GM19328 (cell line): ENCODE results near the gene PDP2.

ENCODE experiments used
- ATAC-seq: cut with Tn5 transposase; IDR thresholded peaks from one replicate; pipeline ENCODE4 v1.9.1; 2021; ENCODE audit warnings: mild to moderate bottlenecking, moderate library complexity; ENCODE audit not compliant: unreplicated experiment

Gene PDP2

GRCh38 chr16:66880288-66881013, at the start of gene PDP2:
PDP2 (plus strand) TSS chr16:66880515; CDS start chr16:66884285, 3,770 bp downstream.
- ATAC-seq = peak; percentile 92

- ATAC-seq = no peak
Measured at GRCh38 chr16:66832190-66832589, 48.1 kb upstream of the PDP2 start.

GRCh38 chr16:66832661-66833305, 47.5 kb upstream of the PDP2 start:
- ATAC-seq = no peak

GRCh38 chr16:66834746-66835145, 45.6 kb upstream of the PDP2 start:
- ATAC-seq = no peak

DNA sequence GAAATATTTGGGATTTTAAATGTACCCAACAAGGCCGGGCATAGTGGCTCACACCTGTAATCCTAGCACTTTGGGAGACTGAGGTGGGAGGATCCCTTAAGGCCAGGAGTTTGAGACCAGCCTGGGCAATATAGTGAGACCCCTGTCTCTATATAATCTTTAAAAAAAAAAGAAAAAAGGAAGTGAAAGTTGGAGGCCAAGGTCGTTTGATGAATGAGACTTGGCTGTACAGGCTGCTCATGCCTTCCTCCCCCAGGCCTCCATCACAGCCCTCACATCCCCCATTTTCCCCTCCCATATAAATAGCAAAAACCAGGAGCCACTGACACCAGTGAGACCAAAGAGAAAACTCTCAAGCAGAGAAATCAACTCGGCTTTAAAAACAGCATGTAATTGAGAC, 39.4 kb upstream of the PDP2 start:
- ATAC-seq = no peak

DNA sequence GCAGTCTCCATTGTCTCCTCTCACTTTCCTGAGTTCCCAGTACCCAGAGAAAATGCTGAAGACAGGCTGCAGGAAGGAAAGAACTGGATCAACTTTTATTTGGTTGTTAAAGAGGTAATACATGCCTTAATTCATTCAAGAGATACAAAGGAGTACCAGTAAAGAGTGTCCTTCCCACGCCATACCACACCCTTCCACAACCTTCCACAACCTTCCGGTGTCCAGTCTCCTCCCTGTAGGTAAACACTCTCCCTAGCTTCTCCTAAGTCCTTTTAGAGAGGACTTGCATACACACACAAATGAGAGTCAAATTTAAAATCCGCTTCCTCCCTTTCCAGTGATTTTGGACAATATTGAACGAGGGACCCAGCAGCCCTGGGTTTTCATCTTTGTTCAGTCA, 38.9 kb upstream of the PDP2 start:
- ATAC-seq = no peak

GRCh38 chr16:66842765-66843164, 37.5 kb upstream of the PDP2 start:
- ATAC-seq = no peak

- no peak for ATAC-seq
Measured at GRCh38 chr16:66843191-66843590, 37.1 kb upstream of the PDP2 start.

- ATAC-seq = no peak
Measured at GRCh38 chr16:66844009-66844341, 36.3 kb upstream of the PDP2 start.

GRCh38 chr16:66844342-66845079, 35.8 kb upstream of the PDP2 start, which contains the start of gene CA7:
CA7 (plus strand) TSS chr16:66844414; CDS start chr16:66844488, 74 bp downstream.
- no peak for ATAC-seq

- ATAC-seq = no peak
Measured at GRCh38 chr16:66845080-66845410, 35.3 kb upstream of the PDP2 start.

- ATAC-seq = no peak
Measured at GRCh38 chr16:66845791-66846221, 34.5 kb upstream of the PDP2 start.

DNA sequence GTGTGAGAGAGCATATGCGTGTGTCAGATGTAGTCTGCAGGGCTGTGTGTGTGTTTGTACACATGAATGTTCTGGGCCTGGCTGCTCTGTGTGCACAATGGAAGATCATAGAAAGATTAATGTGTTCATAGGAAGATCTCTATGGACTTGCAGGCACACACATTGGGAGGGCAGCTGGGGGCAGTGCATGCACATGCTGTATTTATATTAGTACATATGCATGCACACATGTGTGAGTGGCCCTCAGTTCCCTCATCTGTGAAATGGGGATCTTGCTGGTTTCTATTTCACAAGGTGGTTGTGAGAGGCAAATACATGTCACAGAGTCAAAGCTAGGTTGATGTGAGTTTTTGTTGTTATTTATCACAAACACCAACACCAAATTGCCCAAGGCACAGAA, 34.0 kb upstream of the PDP2 start:
- no peak for ATAC-seq

DNA sequence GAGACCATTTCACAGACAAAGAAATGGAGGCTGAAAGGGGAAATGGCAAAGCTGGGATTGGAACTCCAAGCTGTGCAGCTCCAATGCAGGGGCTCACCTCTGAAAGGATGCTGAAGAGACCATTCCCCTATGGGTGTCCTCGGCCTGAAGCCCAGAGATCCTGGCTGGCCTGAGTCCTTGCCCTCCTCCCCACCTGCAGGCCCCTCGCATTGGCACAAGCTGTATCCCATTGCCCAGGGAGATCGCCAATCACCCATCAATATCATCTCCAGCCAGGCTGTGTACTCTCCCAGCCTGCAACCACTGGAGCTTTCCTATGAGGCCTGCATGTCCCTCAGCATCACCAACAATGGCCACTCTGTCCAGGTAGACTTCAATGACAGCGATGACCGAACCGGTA, 33.5 kb upstream of the PDP2 start:
- no peak for ATAC-seq

- no peak for ATAC-seq
Measured at GRCh38 chr16:66847533-66848067, 32.7 kb upstream of the PDP2 start.

GRCh38 chr16:66848172-66848571, 32.1 kb upstream of the PDP2 start:
- ATAC-seq = no peak

DNA sequence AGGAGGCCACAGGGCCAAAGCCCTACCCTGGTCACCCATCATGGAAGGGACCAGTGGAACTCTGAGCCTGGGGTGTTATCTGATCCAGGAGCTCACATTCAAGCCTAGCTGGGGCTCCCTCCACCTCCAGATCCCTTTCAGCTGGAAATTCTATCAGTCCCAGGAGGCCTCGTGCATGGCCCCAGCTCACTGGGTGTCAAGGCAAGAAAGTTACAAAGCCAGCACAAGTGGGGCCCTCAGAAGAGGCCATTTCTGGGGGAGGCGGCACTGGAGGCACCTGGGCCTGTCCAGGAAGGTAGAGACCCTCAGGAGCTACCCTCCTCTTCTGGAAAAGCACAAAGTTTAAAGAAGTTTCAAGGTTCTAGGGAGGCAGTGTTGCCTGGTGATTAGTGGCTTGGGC, 31.3 kb upstream of the PDP2 start:
- ATAC-seq = no peak

DNA sequence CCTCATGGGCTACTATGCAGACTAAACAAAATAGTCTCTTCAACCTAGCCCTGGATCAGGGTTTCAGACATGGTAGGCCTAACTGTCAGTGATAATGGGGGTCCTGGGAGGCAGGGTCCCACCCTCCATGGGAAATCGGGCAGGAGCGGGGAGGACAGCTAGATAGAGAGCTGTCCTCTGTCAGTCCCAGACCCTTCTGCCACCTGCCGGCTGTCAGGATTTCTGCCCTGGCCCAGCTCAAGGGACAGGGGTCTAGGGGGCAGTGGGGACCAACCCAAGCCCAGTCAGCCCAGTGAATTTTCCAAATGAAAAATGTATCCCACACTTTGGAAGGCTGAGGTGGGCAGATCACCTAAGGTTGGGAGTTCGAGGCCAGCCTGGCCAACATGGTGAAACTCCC, 30.8 kb upstream of the PDP2 start:
- no peak for ATAC-seq

DNA sequence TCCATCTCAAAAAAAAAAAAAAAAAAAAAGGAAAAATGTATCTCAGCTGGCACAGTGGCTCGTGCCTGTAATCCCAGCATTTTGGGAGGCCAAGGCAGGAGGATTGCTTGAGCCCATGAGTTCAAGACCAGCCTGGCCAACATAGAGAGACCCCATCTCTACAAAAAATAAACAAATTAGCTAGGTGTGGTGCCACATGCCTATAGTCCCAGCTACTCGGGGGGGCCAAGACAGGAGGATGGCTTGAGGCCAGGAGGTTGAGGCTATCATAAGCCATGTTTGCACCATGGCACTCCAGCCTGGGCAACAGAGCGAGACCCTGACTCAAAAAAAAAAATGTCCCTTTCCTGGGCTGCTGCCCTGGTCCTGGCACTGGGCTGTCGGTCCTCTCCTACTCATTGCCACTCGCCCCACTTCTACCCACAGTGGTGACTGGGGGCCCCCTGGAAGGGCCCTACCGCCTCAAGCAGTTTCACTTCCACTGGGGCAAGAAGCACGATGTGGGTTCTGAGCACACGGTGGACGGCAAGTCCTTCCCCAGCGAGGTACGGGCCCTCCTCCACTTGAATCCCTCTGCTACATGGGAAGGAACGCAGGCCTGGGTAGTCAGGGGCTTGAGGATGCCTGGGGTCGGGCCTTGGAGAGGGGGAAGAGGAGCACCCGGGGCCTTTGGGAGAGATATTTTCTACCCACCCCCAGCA, 30.1 kb upstream of the PDP2 start:
- no peak for ATAC-seq

GRCh38 chr16:66851166-66851964, 28.9 kb upstream of the PDP2 start:
- no peak for ATAC-seq
